HG03135 (cell line): ENCODE results near the gene IL17A.
"Not testable (repeated sequence)": the region's sequence is repeated elsewhere in the genome, so short reads cannot be mapped to it uniquely, and the experiment has no call there.

ENCODE experiments used
- ATAC-seq: cut with Tn5 transposase; IDR thresholded peaks from one replicate; pipeline ENCODE4 v1.9.1; 2021; ENCODE audit warnings: mild to moderate bottlenecking, moderate library complexity; ENCODE audit not compliant: unreplicated experiment

Gene IL17A

DNA sequence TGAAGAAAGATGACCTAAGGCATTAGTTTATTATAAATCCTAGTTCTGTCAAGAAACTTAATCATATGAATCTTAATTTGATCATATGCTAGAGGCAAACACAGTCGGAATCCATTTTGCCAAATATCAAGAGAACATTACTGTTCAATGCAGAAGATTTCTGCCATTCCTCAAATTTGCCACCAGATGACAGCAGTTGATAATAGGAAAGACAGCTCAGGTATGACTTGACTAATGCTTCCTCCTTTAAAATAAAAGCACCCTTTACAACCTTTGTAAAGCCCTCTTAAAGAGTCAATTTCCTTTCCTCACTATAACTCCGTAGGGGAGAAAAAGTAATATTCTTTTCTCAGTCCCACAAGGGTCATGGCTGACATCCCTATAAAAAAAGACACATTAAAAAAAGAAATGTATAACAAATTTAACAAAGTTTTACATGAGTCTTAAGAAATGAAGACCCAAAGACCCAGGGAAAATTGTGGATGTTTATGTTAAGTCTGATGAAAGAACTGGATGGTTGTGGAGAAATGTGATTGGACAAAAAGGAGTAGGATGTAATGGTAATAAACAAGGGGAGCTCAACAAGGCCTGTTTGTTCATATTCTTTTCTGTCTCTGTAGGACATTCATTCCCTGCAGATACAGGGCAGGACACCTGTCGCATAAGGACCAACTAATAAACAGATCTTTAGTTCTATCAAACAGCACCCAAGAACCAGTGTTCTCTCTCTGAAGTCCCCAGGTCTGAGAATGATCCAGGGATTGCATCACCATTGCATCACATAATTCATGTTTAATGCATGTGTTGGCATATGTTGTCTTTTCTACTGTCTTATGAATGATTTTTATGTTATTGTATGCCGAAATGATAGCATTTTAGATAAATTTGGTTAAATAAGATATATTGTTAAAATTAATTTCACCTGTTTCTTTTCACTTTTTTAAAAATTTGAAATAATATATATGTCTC lies 23.0 kb upstream of the IL17A start:
- ATAC-seq = no peak

DNA sequence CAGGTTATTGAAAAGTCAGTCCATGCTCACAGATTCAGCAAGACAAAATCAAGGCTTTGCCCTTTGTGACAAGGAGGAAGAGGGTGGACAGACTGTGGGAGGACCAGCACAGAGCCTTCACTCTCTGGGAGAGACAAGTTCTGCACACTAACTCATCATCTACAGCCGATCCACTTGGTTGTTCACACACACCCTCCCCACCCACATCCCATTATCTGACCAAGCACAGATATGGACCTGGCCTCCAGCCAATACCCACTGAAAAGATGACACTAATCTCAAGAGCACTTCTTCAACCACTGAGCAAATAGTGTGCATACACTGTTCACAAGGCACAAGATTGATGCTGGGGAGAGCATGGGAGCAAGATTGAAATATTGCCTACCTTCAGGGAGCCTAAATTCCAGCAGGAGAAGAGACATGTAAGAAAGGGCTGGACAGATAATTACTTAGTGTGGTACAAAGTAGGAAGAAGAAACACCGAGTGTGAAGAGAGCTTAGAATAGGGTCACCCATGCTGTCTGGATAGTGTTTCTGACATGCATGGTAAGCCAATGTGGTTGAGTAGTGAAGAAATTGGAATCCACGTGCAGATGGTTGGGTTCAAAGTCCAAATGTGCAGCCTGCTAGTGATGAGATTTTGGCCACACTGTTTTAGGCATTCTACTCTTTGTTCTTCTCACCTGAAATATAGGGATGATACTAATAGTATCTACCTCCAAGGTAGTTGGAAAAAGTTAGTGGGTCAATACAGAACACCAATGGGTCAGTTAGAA lies 21.7 kb upstream of the IL17A start:
- ATAC-seq = no peak

DNA sequence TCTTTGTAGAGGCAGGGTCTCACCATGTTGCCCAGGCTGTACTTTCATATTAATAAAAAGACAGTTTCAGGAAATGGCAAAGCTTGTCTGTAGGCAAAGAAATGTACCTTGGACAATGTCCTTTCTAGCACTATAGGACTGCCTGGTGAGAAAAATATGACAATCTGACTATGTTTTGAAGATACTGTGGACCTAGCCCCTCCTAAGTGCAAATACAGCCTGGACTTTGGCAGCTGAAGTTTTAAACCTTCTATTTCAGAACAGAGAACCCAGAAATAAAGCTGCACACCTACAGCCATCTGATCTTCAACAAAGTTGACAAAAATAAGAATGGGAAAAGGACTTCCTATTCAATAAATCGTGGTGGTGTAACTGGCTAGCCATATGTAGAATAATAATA lies 18.9 kb upstream of the IL17A start:
- no peak for ATAC-seq

DNA sequence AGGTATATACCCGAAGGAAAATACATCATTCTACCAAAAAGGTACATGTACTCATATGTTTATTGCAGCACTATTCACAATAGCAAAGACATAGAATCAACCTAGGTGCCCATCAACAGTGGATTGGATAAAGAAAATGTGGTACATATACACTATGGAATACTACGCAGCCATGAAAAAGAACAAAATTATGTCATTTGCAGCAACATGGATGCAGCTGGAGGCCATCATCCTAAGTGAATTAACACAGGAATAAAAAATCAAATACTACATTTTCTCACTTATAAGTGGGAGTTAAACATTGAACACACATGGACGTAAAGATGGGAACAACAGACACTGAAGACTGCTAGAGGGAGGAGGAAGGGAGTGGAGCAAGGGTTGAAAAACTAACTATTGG lies 17.8 kb upstream of the IL17A start:
- ATAC-seq = not testable (repeated sequence)

DNA sequence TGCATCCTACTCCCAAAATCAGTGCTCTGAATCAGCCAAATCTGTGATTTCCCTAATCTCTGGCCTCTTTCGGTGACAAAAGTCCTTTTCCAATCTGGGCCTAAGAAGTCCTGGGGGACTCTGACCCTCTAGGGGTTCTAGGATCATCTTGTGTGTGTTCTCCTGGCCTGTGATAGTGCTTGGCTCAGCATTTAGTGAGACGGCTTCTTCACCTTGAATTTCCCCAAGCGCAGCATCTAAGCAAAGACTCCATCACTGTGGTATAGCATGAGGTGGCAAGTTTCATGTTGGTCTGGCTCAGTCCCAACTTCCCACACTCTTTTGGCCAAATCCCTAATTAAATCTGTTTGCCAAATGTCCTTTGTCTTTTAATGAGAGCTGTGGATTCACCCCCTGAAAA lies 12.1 kb upstream of the IL17A start:
- ATAC-seq = no peak

DNA sequence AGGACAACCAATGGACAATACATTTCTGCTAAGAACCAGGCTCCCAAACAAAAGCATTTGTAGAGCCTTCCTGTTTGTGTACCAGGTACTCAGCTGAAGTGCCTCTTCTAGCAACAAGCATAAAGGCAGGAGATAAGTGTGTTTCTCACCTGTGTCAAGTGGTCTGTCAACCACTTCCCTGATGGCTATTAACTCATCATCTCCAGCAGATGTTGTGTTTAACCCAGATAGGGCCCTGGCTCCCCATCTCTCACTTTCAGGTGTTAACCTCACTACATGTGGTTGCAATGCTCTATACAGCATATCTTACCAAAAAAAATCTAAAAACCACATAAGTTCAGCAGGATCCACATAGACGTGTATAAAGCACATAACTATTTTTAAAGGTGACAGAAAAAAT lies 9.6 kb upstream of the IL17A start:
- peak; percentile 64 for ATAC-seq

DNA sequence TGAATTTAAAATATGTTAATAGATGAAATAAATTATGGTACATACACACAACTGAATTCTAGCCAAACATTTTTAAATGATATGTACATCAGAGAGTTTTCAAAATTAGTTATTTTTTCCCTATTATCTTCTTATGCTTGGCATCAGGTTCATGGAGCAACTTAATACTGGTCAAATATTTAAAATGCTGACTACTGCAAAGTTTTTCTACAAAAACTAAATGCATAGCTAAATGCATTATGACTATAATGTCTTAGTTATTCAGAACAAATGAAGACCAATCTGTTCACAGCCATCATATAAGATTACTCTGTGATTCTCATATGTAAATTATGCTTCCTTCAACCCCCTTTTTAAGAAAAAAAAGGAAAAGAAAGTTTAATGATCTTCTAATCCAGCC lies 8.2 kb upstream of the IL17A start:
- no peak for ATAC-seq

DNA sequence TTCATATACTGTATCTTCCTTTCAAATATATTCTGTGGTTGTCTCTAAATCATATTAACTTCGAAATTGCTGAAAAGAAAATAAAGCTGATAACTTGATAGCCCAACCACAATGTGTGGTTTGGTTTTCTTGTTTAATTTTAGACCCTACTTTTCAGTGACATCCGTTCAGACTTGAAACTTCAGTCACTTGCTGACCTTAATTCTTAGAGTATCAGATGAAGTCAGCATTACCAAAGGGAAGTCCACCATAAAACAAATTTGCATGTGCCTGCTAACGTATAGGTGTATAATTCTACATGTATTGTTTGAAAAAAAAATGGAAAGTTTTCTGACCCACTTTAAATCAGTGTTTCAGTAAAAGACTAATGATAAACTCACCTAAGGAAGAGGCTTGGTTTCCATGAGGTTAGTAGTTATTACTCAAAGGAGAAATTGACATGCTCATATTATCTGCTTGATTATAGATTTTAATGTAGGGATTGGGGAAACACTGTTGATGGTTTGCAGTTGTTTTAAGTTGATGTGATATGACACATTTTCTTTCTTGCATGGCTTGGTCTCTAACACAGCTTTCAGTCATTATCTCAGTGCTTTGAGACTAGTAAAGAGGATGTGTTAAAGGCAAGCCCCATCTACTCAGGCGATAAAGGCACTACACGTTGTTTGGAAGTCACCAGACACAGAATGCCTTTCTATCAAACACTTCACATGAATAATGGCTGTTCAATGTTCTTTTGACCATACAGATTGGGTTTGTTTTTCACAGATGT lies 5.2 kb upstream of the IL17A start:
- no peak for ATAC-seq

DNA sequence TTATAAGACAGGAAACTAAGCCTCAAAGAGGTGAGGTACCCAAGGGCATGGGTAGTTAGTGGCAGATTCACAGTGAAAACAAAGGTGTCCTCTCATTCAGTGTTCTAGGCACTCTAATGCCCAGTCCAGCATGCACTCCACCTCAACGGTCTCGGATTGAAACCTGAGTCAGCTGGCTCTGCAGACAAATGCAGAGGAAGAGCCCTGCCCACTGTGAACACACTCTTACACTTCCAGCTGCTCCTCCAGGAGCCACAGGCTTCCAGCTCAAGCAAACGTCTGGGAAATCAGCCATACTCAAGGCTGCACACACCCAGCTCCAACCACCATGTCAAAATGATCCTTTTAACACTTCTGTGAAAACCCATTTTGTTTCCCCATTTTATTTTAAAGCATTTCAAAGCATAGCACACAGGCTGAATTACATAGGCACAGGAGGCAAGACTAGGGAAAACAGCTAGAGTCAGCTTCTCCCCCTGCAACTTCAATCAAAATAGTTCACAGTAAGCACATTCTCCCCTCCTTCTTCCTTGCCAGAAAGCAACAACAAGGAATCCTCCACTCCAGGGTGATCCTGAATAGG lies 3.0 kb upstream of the IL17A start:
- no peak for ATAC-seq

DNA sequence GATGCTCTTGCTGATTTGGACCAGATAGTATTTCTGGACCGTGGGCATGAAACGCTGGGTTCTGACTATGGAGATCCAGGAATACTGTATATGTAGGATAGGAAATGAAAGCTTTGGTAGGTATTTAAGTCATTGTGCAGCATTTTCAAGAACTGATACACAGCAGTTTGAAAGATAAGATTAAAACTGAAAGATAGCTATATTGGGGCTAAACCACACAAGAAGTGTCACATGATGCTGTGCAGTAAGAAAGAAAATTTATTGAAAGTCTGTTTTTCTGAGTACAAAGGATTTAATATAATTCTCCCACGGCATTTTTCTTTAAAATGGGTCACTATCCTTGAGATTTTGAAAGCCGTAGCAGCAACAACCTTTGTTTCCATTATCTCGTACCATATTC lies 305 bp downstream of the IL17A start:
- no peak for ATAC-seq

DNA sequence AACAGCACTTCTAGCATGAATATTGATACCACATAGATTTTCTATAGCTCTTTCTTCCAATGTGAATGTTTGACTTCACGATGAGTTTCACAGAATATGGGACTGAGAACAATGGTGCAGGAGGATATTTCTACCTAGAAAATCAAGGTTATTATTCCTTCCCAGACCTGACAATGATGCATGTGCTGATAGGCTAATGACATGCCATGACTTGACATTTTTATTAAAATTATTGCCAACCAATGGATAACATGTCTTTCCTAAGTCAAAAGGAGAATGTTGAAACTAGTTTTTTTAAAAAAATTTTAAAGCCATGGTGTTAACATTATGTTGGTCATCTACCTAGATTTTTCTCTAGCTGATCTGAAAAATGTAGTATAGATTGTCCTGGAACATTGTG lies 923 bp downstream of the IL17A start:
- no peak for ATAC-seq

DNA sequence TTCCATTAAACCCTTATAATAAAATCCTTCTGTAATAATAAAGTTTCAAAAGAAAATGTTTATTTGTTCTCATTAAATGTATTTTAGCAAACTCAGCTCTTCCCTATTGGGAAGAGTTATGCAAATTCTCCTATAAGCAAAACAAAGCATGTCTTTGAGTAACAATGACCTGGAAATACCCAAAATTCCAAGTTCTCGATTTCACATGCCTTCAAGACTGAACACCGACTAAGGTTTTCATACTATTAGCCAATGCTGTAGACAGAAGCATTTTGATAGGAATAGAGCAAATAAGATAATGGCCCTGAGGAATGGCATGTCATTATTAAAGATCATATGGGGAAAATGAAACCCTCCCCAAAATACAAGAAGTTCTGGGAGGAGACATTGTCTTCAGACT lies 3.8 kb downstream of the IL17A start:
- no peak for ATAC-seq

DNA sequence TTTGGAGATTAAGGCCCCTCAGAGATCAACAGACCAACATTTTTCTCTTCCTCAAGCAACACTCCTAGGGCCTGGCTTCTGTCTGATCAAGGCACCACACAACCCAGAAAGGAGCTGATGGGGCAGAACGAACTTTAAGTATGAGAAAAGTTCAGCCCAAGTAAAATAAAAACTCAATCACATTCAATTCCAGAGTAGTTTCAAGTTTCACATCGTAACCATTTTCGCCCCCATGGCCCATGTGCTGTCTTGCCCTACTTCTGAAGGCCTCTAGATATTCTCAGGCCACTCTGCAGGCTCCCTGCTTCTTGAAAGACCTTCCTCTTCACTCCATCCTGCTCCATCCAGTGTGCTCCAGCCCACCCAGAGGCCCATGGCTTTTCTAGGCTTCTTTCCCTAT lies 4.2 kb downstream of the IL17A start:
- ATAC-seq = no peak

DNA sequence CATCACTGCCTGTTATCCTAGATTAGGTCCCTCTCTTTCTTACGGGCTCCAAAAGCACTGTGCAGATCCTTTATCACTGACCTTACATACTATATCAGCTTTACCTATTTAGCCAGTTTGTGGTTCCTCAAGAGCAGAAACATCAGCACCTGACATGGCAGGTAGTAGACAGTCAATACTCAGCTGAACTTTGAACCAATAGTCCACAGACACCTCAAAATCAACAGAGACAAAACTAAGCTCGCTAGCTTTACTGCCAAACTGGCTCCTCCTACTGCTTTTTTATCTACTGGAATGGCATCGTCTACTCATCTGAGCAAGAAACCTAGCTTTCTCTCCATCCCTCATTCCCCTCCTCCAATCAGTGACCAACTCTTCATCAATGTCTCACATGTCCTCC lies 5.6 kb downstream of the IL17A start:
- ATAC-seq = no peak

DNA sequence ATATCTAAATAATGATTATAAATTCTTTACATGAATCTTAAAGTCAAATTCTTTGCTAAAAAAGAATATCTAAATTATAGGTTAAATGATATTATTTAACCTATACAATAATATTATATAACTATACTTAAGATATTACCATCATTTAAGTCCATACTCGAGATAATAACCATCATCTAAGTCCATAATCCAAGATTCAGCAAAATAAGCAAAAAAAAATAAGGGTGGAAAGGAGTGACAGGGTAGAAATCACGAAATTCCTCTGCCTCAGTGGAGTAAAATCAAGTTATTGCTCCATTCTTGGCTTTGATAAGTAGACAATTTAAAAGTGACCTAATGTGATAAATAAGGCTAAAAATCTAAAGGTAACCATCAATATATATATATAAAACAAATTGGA lies 9.7 kb downstream of the IL17A start:
- ATAC-seq = no peak

DNA sequence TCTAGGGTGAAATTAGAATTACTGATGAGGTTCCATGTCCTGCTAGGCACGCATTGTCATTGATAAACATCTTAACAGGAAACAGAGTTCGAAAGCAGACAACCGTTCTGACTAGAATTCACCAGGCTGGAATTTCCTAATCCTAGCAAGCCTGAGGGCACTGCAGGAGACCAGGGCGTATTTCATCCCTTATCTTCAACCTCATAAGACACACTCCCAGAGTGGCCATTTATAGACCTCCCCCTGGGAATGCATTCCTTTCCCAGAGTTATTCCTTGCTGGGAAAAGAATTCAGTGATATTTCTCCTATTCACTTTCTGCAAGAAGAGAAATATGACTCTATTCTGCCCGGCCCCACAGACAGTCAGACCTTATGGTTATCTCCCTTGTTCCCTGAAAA lies 13.9 kb downstream of the IL17A start:
- not testable (repeated sequence) for ATAC-seq

DNA sequence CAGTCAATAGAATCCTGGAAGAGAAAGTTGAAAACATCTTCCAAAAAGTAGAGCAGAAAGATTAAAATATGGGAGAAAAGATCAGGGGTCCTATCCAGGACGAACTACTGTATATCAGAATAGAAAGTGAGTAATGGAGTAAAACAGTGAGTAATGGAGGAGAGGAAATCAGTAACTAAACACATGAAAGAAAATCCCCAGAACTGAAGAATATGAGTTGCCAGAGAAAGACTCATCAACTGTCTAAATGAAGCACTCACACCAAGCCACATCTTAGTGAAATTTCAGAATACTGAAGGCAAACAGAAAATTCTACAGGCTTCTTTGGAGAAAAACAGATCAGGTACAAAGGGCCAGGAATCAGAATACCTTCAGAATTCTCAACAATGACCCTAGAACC lies 14.9 kb downstream of the IL17A start:
- ATAC-seq = no peak

DNA sequence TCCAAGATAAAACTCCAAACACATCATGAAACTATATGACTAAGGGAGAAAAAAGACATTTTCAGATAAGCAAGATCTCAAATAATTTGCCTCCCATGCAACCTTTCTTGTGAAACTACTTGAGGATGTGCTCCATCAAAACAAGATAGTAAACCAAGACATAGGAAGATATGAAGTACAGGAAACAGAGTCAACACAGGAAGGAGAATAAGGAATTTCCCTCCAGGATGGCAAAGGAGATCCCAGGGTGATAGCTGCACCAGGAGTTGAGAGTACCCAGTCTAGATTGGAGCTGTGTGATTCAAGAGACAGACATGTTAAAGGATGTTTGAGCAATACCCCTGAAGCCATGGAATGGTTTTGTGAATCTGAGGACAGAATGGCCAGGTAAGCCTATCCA lies 15.3 kb downstream of the IL17A start:
- ATAC-seq = no peak

DNA sequence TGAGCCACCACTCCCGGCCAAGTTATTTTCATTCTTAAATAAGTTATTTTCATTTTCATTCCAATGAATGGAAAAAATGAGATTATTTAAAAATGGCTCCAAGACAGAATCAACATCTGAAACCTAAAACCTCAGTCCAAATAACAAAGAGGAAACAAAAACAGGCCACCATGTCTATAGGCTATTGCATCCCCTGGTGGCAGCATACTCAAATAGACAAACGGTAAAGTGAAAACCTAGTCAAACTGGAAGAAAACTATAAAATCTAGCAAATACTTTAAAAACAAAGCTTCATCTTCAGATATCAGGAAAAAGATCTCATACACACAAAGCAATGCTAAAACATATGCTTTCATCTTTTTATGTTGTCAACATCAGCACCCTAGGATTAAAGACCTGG lies 20.9 kb downstream of the IL17A start:
- ATAC-seq = no peak

DNA sequence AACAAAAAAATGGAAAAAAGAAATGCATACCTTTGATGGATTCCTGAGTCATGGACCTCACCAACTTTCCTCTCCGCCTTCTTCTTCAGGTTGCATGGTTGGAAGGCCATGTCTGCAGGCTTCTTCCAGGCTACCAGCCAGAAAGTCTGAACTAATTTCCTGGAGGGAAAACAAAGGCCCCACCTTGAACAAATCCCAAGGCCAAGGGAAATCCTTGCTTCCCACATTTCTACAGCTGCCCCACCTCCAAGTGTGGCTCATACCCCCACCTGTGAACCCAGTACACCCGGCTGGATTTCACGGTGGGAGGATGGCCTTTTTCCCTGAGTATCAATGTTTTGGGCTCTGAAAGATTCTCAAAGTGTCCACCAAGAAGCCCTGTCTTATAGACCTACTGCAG lies 22.4 kb downstream of the IL17A start:
- no peak for ATAC-seq

DNA sequence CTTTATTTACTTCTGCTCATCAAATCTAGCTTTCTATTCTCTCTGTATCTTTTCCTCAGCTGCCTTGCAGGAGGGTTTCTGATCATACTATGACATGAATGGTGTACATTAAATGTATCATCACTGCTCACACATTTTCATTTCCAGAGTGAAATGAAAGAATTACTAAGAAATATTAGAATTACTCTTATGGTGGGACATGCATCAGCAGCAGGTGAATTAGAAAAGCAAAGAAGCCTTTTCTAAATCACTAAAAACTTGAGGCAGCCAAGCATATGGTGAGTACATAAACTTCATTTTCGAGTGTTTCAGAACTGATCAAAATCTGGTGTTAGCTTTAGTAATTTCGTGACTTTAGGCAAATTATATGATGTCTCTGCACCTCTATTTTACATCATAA lies 23.6 kb downstream of the IL17A start:
- ATAC-seq = peak; percentile 24
